Esophagus squamous epithelium (tissue), 4 donors: ENCODE results near the gene ARMC9.

Source experiments
- CTCF ChIP-seq, 6 experiments: fragments of 450-650 bp in 4 of 6; fragments of 200-600 bp in 2 of 6; sonication (generic) in 2 of 6; IDR thresholded peaks; one replicate each; pipeline ENCODE4 v1.5.1; 2016 to 2019; ENCODE audit warnings: antibody characterized with exemption in 6 of 6, mild to moderate bottlenecking in 4 of 6, moderate library complexity in 4 of 6
- POLR2A ChIP-seq, 4 donors: fragments of 450-650 bp; IDR thresholded peaks; one replicate each; pipeline ENCODE4 v1.6.1; 2017; ENCODE audit warnings: antibody characterized with exemption in 4 of 4, mild to moderate bottlenecking in 4 of 4, moderate library complexity in 3 of 4

GRCh38 chr2:231198291-231199173 lies at the start of gene ARMC9:
- TF ChIP-seq CTCF (IDR thresholded peaks at IDR 0.05) (no peak), POLR2A (IDR thresholded peaks at IDR 0.05) (peak in 1 of 4 donors; percentile 32)
